Endothelial cell of umbilical vein (primary cell): ENCODE measurements around the gene MALAT1. TPM values are rescaled to one million over a fixed set of nuclear protein-coding genes. Genes with fewer than 3 reads are reported as not detected.

Experiments used
- BruUV-seq: library from RNA; stranded (reverse); fragments of 400-500 nt; replicated peaks from 2 replicates; lab custom pipeline; 2021; lab: Mats Ljungman, UMichigan
- CTCF ChIA-PET: fragments of 300-600, 350-600 bp; sonication (Branson Sonifier 250); formaldehyde crosslinking; loops from one replicate; lab custom pipeline; 2021; ENCODE audit warnings: antibody characterized with exemption, inconsistent platforms; lab: Charles Lee
- POLR2A ChIA-PET: fragments of 300-600, 350-600 bp; sonication (Branson Sonifier 250); formaldehyde crosslinking; loops from one replicate; lab custom pipeline; 2021; ENCODE audit warnings: antibody characterized with exemption, inconsistent platforms; lab: Charles Lee
- DNase-seq: peaks from one replicate; pipeline ENCODE4 v3.0.0-alpha.2; 2011; ENCODE audit warnings: low read depth, low spot score
- FAIRE-seq: peaks from 2 replicates; lab custom pipeline; 2011; peaks lifted over from hg19 to GRCh38; lab: Jason Lieb, UNC
- H2AFZ ChIP-seq: 2 replicates; pipeline ENCODE4 v1.6.0; 2012; ENCODE audit warnings: low read depth, low read length, control low read depth, inconsistent platforms
- H3K27ac ChIP-seq: 2 replicates; pipeline ENCODE4 v1.5.1; 2011; ENCODE audit warnings: low read depth, mild to moderate bottlenecking, control low read depth, low read length, moderate library complexity; ENCODE audit not compliant: insufficient read depth
- H3K27me3 ChIP-seq, 2 experiments: 2 replicates each; pipeline versions ENCODE4 v1.6.0 to v1.6.1; 2011; ENCODE audit warnings: low read length in 2 of 2, mixed read lengths in 1 of 2; ENCODE audit not compliant: control insufficient read depth in 2 of 2, insufficient read depth in 2 of 2
- H3K36me3 ChIP-seq, 2 experiments: 2 replicates in 1 of 2; 3 replicates in 1 of 2; pipeline ENCODE4 v1.5.1; 2011; ENCODE audit warnings: low read length in 2 of 2, mild to moderate bottlenecking in 1 of 2, moderate library complexity in 1 of 2; ENCODE audit not compliant: control insufficient read depth in 2 of 2, insufficient read depth in 2 of 2; ENCODE audit errors: extremely low read depth in 1 of 2
- H3K4me1 ChIP-seq: 3 replicates; pipeline ENCODE4 v1.5.1; 2011; ENCODE audit warnings: mild to moderate bottlenecking, low read length; ENCODE audit not compliant: control insufficient read depth, insufficient read depth; ENCODE audit errors: extremely low read depth
- H3K4me2 ChIP-seq: 2 replicates; pipeline ENCODE4 v1.6.1; 2011; ENCODE audit warnings: low read length, control low read depth, mixed read lengths; ENCODE audit not compliant: insufficient read depth
- H3K4me3 ChIP-seq, 3 experiments: fragments of 200-600 bp in 1 of 3; sonication (generic), shearing (Covaris generic) in 1 of 3; replicated peaks in 1 of 3; 2 replicates each; pipeline ENCODE4 v1.5.1; 2011 to 2016; ENCODE audit warnings: control low read depth in 3 of 3, low read length in 3 of 3, mild to moderate bottlenecking in 2 of 3, inconsistent platforms in 1 of 3, low read depth in 1 of 3, moderate library complexity in 1 of 3; ENCODE audit not compliant: insufficient read depth in 1 of 3
- H3K79me2 ChIP-seq: 2 replicates; pipeline ENCODE4 v1.6.0; 2012; ENCODE audit warnings: low read length, inconsistent platforms; ENCODE audit not compliant: control insufficient read depth, insufficient read depth
- H3K9ac ChIP-seq: replicated peaks from 2 replicates; pipeline ENCODE3; 2011; ENCODE audit warnings: low read length, control low read depth; ENCODE audit not compliant: insufficient read depth; ENCODE audit errors: extremely low read depth
- H3K9me1 ChIP-seq: replicated peaks from 3 replicates; pipeline ENCODE4 v1.6.0; 2011; ENCODE audit warnings: mild to moderate bottlenecking, low read length; ENCODE audit not compliant: control insufficient read depth, insufficient read depth; ENCODE audit errors: extremely low read depth
- H3K9me3 ChIP-seq: replicated peaks from 2 replicates; pipeline ENCODE4 v1.5.1; 2012; ENCODE audit warnings: low read length, inconsistent platforms; ENCODE audit not compliant: control insufficient read depth, insufficient read depth
- H4K20me1 ChIP-seq: replicated peaks from 2 replicates; pipeline ENCODE3; 2011; ENCODE audit warnings: mild to moderate bottlenecking, low read length; ENCODE audit not compliant: control insufficient read depth, insufficient read depth; ENCODE audit errors: extremely low read depth
- CTCF ChIP-seq, 2 donors: IDR thresholded peaks; 1 replicate in 1 of 2; 2 replicates in 1 of 2; pipeline ENCODE4 v1.5.1; 2011; ENCODE audit warnings: low read length in 2 of 2, mild to moderate bottlenecking in 2 of 2, moderate library complexity in 2 of 2, control low read depth in 1 of 2, inconsistent platforms in 1 of 2, low read depth in 1 of 2; ENCODE audit not compliant: insufficient read depth in 1 of 2; ENCODE audit errors: extremely low read depth in 1 of 2
- EZH2 ChIP-seq: IDR thresholded peaks from 2 replicates; pipeline ENCODE4 v1.6.1; 2012; ENCODE audit warnings: borderline replicate concordance, low read depth, mild to moderate bottlenecking, moderate library complexity, low read length, inconsistent platforms; ENCODE audit not compliant: severe bottlenecking
- FOS ChIP-seq: IDR thresholded peaks from 2 replicates; pipeline ENCODE4 v1.6.1; 2011; ENCODE audit warnings: mild to moderate bottlenecking, low read length, moderate library complexity, borderline replicate concordance; ENCODE audit not compliant: insufficient read depth
- MAX ChIP-seq: IDR thresholded peaks from 2 replicates; pipeline ENCODE4 v1.6.1; 2011; ENCODE audit not compliant: insufficient read depth, insufficient read length
- POLR2A ChIP-seq: IDR thresholded peaks from 2 replicates; pipeline ENCODE4 v1.6.1; 2012; ENCODE audit warnings: low read depth, mild to moderate bottlenecking, control low read depth, low read length
- dilution Hi-C: fragments of 300-500 bp; cut with MboI; formaldehyde crosslinking; loops from one replicate; pipeline ENCODE4 v1.15.0; 2019; ENCODE audit warnings: low sequenced_read_pairs; ENCODE audit not compliant: extremely low pct_ligation_motif_present
- intact Hi-C: fragments of 100-400 bp; cut with micrococcal nuclease; formaldehyde crosslinking; loops from one replicate; pipeline ENCODE4 v1.10.0; 2022
- polyA plus RNA-seq, 4 experiments: library from polyadenylated mRNA; depleted of rRNA in 3 of 4; stranded (reverse) in 3 of 4; unstranded in 1 of 4; fragments of >200 nt; gene quantifications; 2 replicates each; pipeline versions ENCODE4 v1.2.1 to v1.2.3, GENCODE V29; 2011 to 2012; ENCODE audit warnings: missing spikeins in 1 of 4
- total RNA-seq: library from RNA; stranded (reverse); gene quantifications from 2 replicates; pipeline ENCODE4 v1.2.3, GENCODE V29; 2021

Gene MALAT1
- total and polyA plus RNA-seq, 2 donors (not counting 3 experiments of a cell fraction or from before 2014, with no cell fraction given) = 491 to 7,529 TPM

GRCh38 chr11:65554842-65555430 is 56.1 kb downstream of the MALAT1 start:
- Histone ChIP-seq H3K9ac (no peak overlapping the region), H3K27me3 (no peaks in the 10 kb centered on the region), H3K4me3 (no peak overlapping the region), H4K20me1 (no peaks in the 10 kb centered on the region), H3K9me1 (no peaks in the 10 kb centered on the region), H3K9me3 (no peaks in the 10 kb centered on the region), H3K27ac (no peak overlapping the region), H2AFZ (no peak overlapping the region), H3K79me2 (peaks cover 22% of the 10 kb centered on the region), H3K4me2 (no peak overlapping the region), H3K4me1 (peaks cover 40% of the 10 kb centered on the region), H3K36me3 (peaks cover 0 to 21% of the 10 kb centered on the region in 2 experiments)
- ChIA-PET POLR2A (no interaction called here), CTCF (interaction anchor here (0.8 to 3.2 kb wide), 3 partner anchors 8 to 17 kb away, joined by 4 to 21 read pairs (median 5); partner anchors contain the start of gene FAM89B)
- no peak for DNase-seq
- TF ChIP-seq MAX (no peak), POLR2A (no peak), FOS (no peak), CTCF (IDR thresholded peaks at IDR 0.05; ENCODE audit: extremely low read depth in 1 of 2, insufficient read depth in 1 of 2, low read depth in 1 of 2, low read length in 2 of 2) (no peak), EZH2 (no peak)
- FAIRE-seq = no peak
- intact Hi-C loops (no loop called here), dilution Hi-C loops (no loop called here)
- BruUV-seq = no TSS peak
